ENCODE measurements around the gene APPL1. TPM values are rescaled to one million over a fixed set of nuclear protein-coding genes. Genes with fewer than 3 reads are reported as not detected.

The APPL1 gene
- total RNA-seq (42.8 and 54.0 TPM in 2 replicates), polyA plus RNA-seq (31.9 and 32.5 TPM in 2 replicates)

- peaks cover 15% of the 10 kb centered on the region for H4K20me1 ChIP-seq (ENCODE audit: insufficient read depth, poor library complexity, severe bottlenecking)
- H3K79me2 ChIP-seq: peaks cover 38% of the 10 kb centered on the region
- H3K36me3 ChIP-seq (replicated peaks; ENCODE audit: insufficient read depth, low read depth): no peaks in the 10 kb centered on the region
- TF ChIP-seq EZH2 (IDR thresholded peaks at IDR 0.05; ENCODE audit: borderline replicate concordance) (no peak), CTCF (IDR thresholded peaks at IDR 0.05; ENCODE audit: poor library complexity) (no peak)
- peak; percentile 96 for DNase-seq (ENCODE audit: low spot score)
- H3K27ac ChIP-seq: peak within 1 kb of the TSS; percentile 94
- no peaks in the 10 kb centered on the region for H3K9me3 ChIP-seq (ENCODE audit: low read depth)
- WGBS (ENCODE audit: low lambda C conversion rate, missing lambda C conversion rate): under 1% methylated on average over 51 of the region's 71 CpGs
- H3K9me2 ChIP-seq (replicated peaks; ENCODE audit: insufficient read depth): no peaks in the 10 kb centered on the region
- no peaks in the 10 kb centered on the region for H3K27me3 ChIP-seq
- peak within 1 kb of the TSS; percentile 94 for H3K4me3 ChIP-seq
- peak within 1 kb of the TSS; percentile 80 for H3K4me2 ChIP-seq
- H3K4me1 ChIP-seq (ENCODE audit: insufficient read depth): no peaks in the 10 kb centered on the region
- H2AFZ ChIP-seq: peak within 1 kb of the TSS; percentile 92
Observed at GRCh38 chr3:57227204-57227929, at the start of gene APPL1. APPL1 (plus strand) TSS chr3:57227729; CDS start chr3:57227884, 155 bp downstream.

GRCh38 chr3:57179580-57180410, 47.7 kb upstream of the APPL1 start:
- Histone ChIP-seq H3K4me2 (no peak overlapping the region), H3K9me3 (ENCODE audit: low read depth) (no peaks in the 10 kb centered on the region), H2AFZ (no peak overlapping the region), H3K9me2 (replicated peaks; ENCODE audit: insufficient read depth) (no peaks in the 10 kb centered on the region), H3K4me1 (ENCODE audit: insufficient read depth) (no peaks in the 10 kb centered on the region), H3K36me3 (replicated peaks; ENCODE audit: insufficient read depth, low read depth) (no peaks in the 10 kb centered on the region), H3K27me3 (no peaks in the 10 kb centered on the region), H3K27ac (no peak overlapping the region), H3K79me2 (no peaks in the 10 kb centered on the region), H3K4me3 (no peak overlapping the region), H4K20me1 (ENCODE audit: insufficient read depth, poor library complexity, severe bottlenecking) (no peaks in the 10 kb centered on the region)
- TF ChIP-seq EZH2 (IDR thresholded peaks at IDR 0.05; ENCODE audit: borderline replicate concordance) (no peak), CTCF (IDR thresholded peaks at IDR 0.05; ENCODE audit: poor library complexity) (peak; percentile 46), EZH2phosphoT487 (IDR thresholded peaks at IDR 0.05; ENCODE audit: low read depth, severe bottlenecking, unreplicated experiment) (no peak)
- WGBS (ENCODE audit: low lambda C conversion rate, missing lambda C conversion rate): 82% methylated on average over 5 of the region's 5 CpGs
- DNase-seq (ENCODE audit: low spot score): peak; percentile 34

GRCh38 chr3:57184526-57184925, 43.0 kb upstream of the APPL1 start:
- Histone ChIP-seq H3K4me3 (no peak overlapping the region), H2AFZ (no peak overlapping the region), H3K9me3 (ENCODE audit: low read depth) (no peaks in the 10 kb centered on the region), H3K4me1 (ENCODE audit: insufficient read depth) (no peaks in the 10 kb centered on the region), H3K79me2 (no peaks in the 10 kb centered on the region), H4K20me1 (ENCODE audit: insufficient read depth, poor library complexity, severe bottlenecking) (no peaks in the 10 kb centered on the region), H3K36me3 (replicated peaks; ENCODE audit: insufficient read depth, low read depth) (no peaks in the 10 kb centered on the region), H3K4me2 (peak overlapping the region; percentile 10), H3K27me3 (no peaks in the 10 kb centered on the region), H3K9me2 (replicated peaks; ENCODE audit: insufficient read depth) (no peaks in the 10 kb centered on the region), H3K27ac (no peak overlapping the region)
- WGBS (ENCODE audit: low lambda C conversion rate, missing lambda C conversion rate): 43% methylated on average over 6 of the region's 6 CpGs
- TF ChIP-seq EZH2phosphoT487 (IDR thresholded peaks at IDR 0.05; ENCODE audit: low read depth, severe bottlenecking, unreplicated experiment): no peak
- TF ChIP-seq EZH2 (IDR thresholded peaks at IDR 0.05; ENCODE audit: borderline replicate concordance): no peak
- no peak for TF ChIP-seq CTCF (IDR thresholded peaks at IDR 0.05; ENCODE audit: poor library complexity)
- DNase-seq (ENCODE audit: low spot score): no peak

Measured in hepatocyte (in vitro differentiated cells).